GM19240 (cell line): ENCODE data around the gene EYS.
"Not testable (repeated sequence)": the region's sequence is repeated elsewhere in the genome, so short reads cannot be mapped to it uniquely, and the experiment has no call there.

ENCODE experiments used
- DNase-seq: peaks from one replicate; pipeline ENCODE4 v3.0.0; 2011; ENCODE audit warnings: low spot score; ENCODE audit not compliant: insufficient read length

Gene EYS

GRCh38 chr6:65633501-65633900, 73.5 kb downstream of the EYS start:
- DNase-seq, result no peak

GRCh38 chr6:65631711-65632110, 75.3 kb downstream of the EYS start:
- no peak for DNase-seq

GRCh38 chr6:65627434-65627999, 79.5 kb downstream of the EYS start:
- not testable (repeated sequence) for DNase-seq

- DNase-seq, result no peak
Measured at GRCh38 chr6:65627015-65627414, 80.0 kb downstream of the EYS start.

GRCh38 chr6:65623566-65623965, 83.5 kb downstream of the EYS start:
- no peak for DNase-seq

- DNase-seq, result no peak
Measured at GRCh38 chr6:65610746-65611145, 96.3 kb downstream of the EYS start.

GRCh38 chr6:65595540-65595939, 111.5 kb downstream of the EYS start:
- no peak for DNase-seq

- no peak for DNase-seq
Measured at GRCh38 chr6:65570340-65570739, 136.7 kb downstream of the EYS start.

GRCh38 chr6:65569505-65569904, 137.5 kb downstream of the EYS start:
- no peak for DNase-seq

GRCh38 chr6:65569056-65569455, 138.0 kb downstream of the EYS start:
- not testable (repeated sequence) for DNase-seq

- DNase-seq, result no peak
Measured at GRCh38 chr6:65566117-65566516, 140.9 kb downstream of the EYS start.

GRCh38 chr6:65558071-65558470, 149.0 kb downstream of the EYS start:
- DNase-seq, result no peak

GRCh38 chr6:65557224-65557623, 149.8 kb downstream of the EYS start:
- no peak for DNase-seq

- DNase-seq, result no peak
Measured at GRCh38 chr6:65546894-65547293, 160.1 kb downstream of the EYS start.

GRCh38 chr6:65545920-65546319, 161.1 kb downstream of the EYS start:
- DNase-seq, result no peak

GRCh38 chr6:65538644-65539043, 168.4 kb downstream of the EYS start:
- DNase-seq, result no peak

- no peak for DNase-seq
Measured at GRCh38 chr6:65537600-65537999, 169.4 kb downstream of the EYS start.

GRCh38 chr6:65531533-65531932, 175.5 kb downstream of the EYS start:
- no peak for DNase-seq

GRCh38 chr6:65524232-65524631, 182.8 kb downstream of the EYS start:
- DNase-seq, result no peak

GRCh38 chr6:65505736-65506135, 201.3 kb downstream of the EYS start:
- no peak for DNase-seq

GRCh38 chr6:65501045-65501444, 206.0 kb downstream of the EYS start:
- DNase-seq, result no peak

GRCh38 chr6:65483652-65484051, 223.4 kb downstream of the EYS start:
- DNase-seq, result not testable (repeated sequence)

- DNase-seq, result no peak
Measured at GRCh38 chr6:65469650-65470049, 237.4 kb downstream of the EYS start.

GRCh38 chr6:65468307-65468706, 238.7 kb downstream of the EYS start:
- DNase-seq, result no peak
